HL-60 (cell line): Measurements from ENCODE around the gene S100A8.

Experiments
- GABPA ChIP-seq: IDR thresholded peaks from 2 replicates; pipeline ENCODE4 v1.6.1; 2012; ENCODE audit warnings: low read depth
- POLR2AphosphoS5 ChIP-seq: IDR thresholded peaks from 2 replicates; pipeline ENCODE4 v1.6.1; 2012; ENCODE audit warnings: low read depth
- SPI1 ChIP-seq: IDR thresholded peaks from 2 replicates; pipeline ENCODE4 v1.6.1; 2012; ENCODE audit warnings: low read depth, mild to moderate bottlenecking, borderline replicate concordance
- TF ChIP-seq, protein P1 (sequence below): IDR thresholded peaks from one replicate; pipeline ENCODE4 v1.5.1; 2011; ENCODE audit warnings: low read length, control low read depth, inconsistent platforms; ENCODE audit not compliant: insufficient read depth
- TF ChIP-seq, protein P2 (sequence below): IDR thresholded peaks from 2 replicates; pipeline ENCODE4 v1.6.1; 2012; ENCODE audit warnings: low read depth; ENCODE audit not compliant: insufficient replicate concordance

DNA sequence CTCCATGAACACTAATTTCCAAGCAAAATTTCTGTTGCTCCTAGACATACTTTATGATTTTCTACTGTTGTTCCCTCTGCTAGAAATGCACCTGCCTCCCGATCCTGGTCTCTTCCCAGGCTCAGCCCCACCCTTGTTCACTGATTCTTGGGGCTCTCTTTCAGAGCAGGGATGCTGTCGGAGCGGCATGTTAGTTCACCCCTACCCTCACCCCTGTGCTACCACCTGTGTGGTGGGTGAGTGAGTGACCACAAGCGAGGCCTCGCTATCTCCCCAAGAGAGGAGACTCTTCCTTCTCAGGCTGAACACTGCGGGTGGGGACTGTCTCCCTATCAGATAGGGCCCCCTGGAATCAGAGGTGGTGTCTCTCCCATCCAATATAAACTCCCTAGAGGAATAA lies 4.9 kb upstream of the S100A8 start:
- no peak for TF ChIP-seq POLR2AphosphoS5
- TF ChIP-seq, protein P1, sequence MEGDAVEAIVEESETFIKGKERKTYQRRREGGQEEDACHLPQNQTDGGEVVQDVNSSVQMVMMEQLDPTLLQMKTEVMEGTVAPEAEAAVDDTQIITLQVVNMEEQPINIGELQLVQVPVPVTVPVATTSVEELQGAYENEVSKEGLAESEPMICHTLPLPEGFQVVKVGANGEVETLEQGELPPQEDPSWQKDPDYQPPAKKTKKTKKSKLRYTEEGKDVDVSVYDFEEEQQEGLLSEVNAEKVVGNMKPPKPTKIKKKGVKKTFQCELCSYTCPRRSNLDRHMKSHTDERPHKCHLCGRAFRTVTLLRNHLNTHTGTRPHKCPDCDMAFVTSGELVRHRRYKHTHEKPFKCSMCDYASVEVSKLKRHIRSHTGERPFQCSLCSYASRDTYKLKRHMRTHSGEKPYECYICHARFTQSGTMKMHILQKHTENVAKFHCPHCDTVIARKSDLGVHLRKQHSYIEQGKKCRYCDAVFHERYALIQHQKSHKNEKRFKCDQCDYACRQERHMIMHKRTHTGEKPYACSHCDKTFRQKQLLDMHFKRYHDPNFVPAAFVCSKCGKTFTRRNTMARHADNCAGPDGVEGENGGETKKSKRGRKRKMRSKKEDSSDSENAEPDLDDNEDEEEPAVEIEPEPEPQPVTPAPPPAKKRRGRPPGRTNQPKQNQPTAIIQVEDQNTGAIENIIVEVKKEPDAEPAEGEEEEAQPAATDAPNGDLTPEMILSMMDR: no peak
- TF ChIP-seq, protein P2, sequence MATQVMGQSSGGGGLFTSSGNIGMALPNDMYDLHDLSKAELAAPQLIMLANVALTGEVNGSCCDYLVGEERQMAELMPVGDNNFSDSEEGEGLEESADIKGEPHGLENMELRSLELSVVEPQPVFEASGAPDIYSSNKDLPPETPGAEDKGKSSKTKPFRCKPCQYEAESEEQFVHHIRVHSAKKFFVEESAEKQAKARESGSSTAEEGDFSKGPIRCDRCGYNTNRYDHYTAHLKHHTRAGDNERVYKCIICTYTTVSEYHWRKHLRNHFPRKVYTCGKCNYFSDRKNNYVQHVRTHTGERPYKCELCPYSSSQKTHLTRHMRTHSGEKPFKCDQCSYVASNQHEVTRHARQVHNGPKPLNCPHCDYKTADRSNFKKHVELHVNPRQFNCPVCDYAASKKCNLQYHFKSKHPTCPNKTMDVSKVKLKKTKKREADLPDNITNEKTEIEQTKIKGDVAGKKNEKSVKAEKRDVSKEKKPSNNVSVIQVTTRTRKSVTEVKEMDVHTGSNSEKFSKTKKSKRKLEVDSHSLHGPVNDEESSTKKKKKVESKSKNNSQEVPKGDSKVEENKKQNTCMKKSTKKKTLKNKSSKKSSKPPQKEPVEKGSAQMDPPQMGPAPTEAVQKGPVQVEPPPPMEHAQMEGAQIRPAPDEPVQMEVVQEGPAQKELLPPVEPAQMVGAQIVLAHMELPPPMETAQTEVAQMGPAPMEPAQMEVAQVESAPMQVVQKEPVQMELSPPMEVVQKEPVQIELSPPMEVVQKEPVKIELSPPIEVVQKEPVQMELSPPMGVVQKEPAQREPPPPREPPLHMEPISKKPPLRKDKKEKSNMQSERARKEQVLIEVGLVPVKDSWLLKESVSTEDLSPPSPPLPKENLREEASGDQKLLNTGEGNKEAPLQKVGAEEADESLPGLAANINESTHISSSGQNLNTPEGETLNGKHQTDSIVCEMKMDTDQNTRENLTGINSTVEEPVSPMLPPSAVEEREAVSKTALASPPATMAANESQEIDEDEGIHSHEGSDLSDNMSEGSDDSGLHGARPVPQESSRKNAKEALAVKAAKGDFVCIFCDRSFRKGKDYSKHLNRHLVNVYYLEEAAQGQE: no peak
- no peak for TF ChIP-seq SPI1
- TF ChIP-seq GABPA: no peak
